ENCODE results near the gene SAMD8.

SAMD8 gene

DNA sequence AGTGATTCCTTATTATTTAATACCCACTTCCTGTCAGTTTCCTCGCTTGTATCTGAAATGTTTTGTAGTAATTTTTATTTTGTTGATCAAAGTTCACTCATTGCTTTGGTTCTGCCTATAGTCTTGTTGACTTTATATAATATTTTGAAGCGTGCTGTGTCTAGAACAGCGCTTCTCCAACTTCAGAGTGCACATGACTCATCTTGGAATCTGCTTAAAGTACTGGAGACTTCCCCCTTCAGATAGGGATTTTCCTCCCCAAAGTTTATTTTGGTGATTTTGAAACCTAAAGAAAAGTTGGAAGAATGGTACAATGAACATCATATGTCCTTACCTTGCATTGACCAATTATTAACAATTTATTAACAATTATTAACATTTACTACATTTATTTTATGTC lies 118.5 kb downstream of the SAMD8 start:
- Histone ChIP-seq H3F3A (ENCODE audit: insufficient read depth) (peaks cover 76% of the 10 kb centered on the region), H3K27me3 (ENCODE audit: low read length) (no peaks in the 10 kb centered on the region), H3K4me2 (ENCODE audit: low read depth, low read length, poor library complexity, severe bottlenecking) (no peak overlapping the region), H3K4me3 (ENCODE audit: insufficient read depth, low read length, poor library complexity, severe bottlenecking) (no peak overlapping the region), H3K9me2 (replicated peaks; ENCODE audit: insufficient read depth, low read length) (no peaks in the 10 kb centered on the region), H3K27ac (ENCODE audit: low read depth, low read length) (no peak overlapping the region), H3K9me3 (ENCODE audit: insufficient read depth, low read length) (no peaks in the 10 kb centered on the region), H2AFZ (ENCODE audit: low read depth, low read length, severe bottlenecking) (no peak overlapping the region), H3K36me3 (ENCODE audit: low read length) (peaks cover 23% of the 10 kb centered on the region), H4K20me1 (ENCODE audit: low read depth, low read length) (no peaks in the 10 kb centered on the region; the same call in 1 of the 2 replicates), H3K9ac (ENCODE audit: low read length) (no peak overlapping the region), H3K79me2 (ENCODE audit: insufficient read depth, low read length) (peaks cover 29% of the 10 kb centered on the region)
- TF ChIP-seq EZH2phosphoT487 (conservative IDR thresholded peaks at IDR 0.05; ENCODE audit: low read length), result no peak
- TF ChIP-seq, protein P1, sequence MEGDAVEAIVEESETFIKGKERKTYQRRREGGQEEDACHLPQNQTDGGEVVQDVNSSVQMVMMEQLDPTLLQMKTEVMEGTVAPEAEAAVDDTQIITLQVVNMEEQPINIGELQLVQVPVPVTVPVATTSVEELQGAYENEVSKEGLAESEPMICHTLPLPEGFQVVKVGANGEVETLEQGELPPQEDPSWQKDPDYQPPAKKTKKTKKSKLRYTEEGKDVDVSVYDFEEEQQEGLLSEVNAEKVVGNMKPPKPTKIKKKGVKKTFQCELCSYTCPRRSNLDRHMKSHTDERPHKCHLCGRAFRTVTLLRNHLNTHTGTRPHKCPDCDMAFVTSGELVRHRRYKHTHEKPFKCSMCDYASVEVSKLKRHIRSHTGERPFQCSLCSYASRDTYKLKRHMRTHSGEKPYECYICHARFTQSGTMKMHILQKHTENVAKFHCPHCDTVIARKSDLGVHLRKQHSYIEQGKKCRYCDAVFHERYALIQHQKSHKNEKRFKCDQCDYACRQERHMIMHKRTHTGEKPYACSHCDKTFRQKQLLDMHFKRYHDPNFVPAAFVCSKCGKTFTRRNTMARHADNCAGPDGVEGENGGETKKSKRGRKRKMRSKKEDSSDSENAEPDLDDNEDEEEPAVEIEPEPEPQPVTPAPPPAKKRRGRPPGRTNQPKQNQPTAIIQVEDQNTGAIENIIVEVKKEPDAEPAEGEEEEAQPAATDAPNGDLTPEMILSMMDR (IDR thresholded peaks at IDR 0.05; ENCODE audit: insufficient read depth, low read length, poor library complexity, severe bottlenecking), result no peak

DNA sequence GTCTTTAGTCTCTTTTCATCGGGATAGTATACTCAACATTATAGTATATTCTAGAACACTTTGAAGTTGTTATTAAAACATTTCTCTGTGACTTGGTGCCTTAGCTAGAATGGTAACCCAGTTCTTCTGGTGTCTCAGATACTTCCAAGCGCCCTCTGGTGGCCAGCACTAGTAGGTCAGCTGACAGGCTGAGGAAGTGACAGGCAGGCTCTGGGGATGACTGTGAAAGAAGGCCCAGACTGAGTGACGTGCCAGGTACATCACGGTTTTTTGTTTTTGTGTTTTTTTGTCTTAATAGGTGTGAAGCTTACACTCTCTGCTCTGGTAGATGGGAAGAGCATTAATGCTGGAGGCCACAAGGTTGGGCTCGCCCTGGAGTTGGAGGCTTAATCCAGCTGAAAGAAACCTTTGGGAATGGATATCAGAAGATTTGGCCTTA lies 119.2 kb downstream of the SAMD8 start:
- Histone ChIP-seq H3K9me3 (ENCODE audit: insufficient read depth, low read length) (no peaks in the 10 kb centered on the region), H3F3A (ENCODE audit: insufficient read depth) (peaks cover 76% of the 10 kb centered on the region), H3K9me2 (replicated peaks; ENCODE audit: insufficient read depth, low read length) (no peaks in the 10 kb centered on the region), H4K20me1 (ENCODE audit: low read depth, low read length) (no peaks in the 10 kb centered on the region; the same call in 1 of the 2 replicates), H2AFZ (ENCODE audit: low read depth, low read length, severe bottlenecking) (no peak overlapping the region), H3K27me3 (ENCODE audit: low read length) (no peaks in the 10 kb centered on the region), H3K79me2 (ENCODE audit: insufficient read depth, low read length) (peaks cover 23% of the 10 kb centered on the region), H3K9ac (ENCODE audit: low read length) (no peak overlapping the region), H3K27ac (ENCODE audit: low read depth, low read length) (no peak overlapping the region), H3K36me3 (ENCODE audit: low read length) (peaks cover 17% of the 10 kb centered on the region), H3K4me2 (ENCODE audit: low read depth, low read length, poor library complexity, severe bottlenecking) (no peak overlapping the region), H3K4me3 (ENCODE audit: insufficient read depth, low read length, poor library complexity, severe bottlenecking) (no peak overlapping the region)
- TF ChIP-seq EZH2phosphoT487 (conservative IDR thresholded peaks at IDR 0.05; ENCODE audit: low read length), result no peak
- TF ChIP-seq, protein P1 (IDR thresholded peaks at IDR 0.05; ENCODE audit: insufficient read depth, low read length, poor library complexity, severe bottlenecking), result peak; percentile 94
